Ovary (tissue), 9 donors: ENCODE results near the gene GPR183. TPM values are rescaled to one million over a fixed set of nuclear protein-coding genes. Genes with fewer than 3 reads are reported as not detected.

Experiments used
- DNase-seq, 5 donors: peaks; one replicate each; pipeline ENCODE4 v3.0.0-alpha.2; 2019 to 2020
- H3K27ac ChIP-seq, 2 donors: fragments of 200-600 bp; one replicate each; pipeline versions ENCODE4 v1.5.1 to v1.8.0; 2019 to 2022
- H3K27me3 ChIP-seq: fragments of 200-600 bp; one replicate; pipeline ENCODE4 v1.8.0; 2022
- H3K36me3 ChIP-seq: fragments of 200-600 bp; sonication (generic); one replicate; pipeline ENCODE4 v1.5.1; 2019
- H3K4me1 ChIP-seq: one replicate; pipeline ENCODE4 v1.8.1; 2013; ENCODE audit warnings: mild to moderate bottlenecking, moderate library complexity; ENCODE audit not compliant: insufficient read depth
- H3K4me3 ChIP-seq: fragments of 200-600 bp; sonication (generic); one replicate; pipeline ENCODE4 v1.5.1; 2017
- H3K9me3 ChIP-seq, 2 donors: fragments of 200-600 bp in 1 of 2; sonication (generic) in 1 of 2; one replicate each; pipeline versions ENCODE4 v1.5.1 to v1.8.1; 2013 to 2019; ENCODE audit warnings: mild to moderate bottlenecking in 1 of 2, moderate library complexity in 1 of 2
- CTCF ChIP-seq, 3 donors: fragments of 450-650 bp in 2 of 3; fragments of 200-600 bp in 1 of 3; IDR thresholded peaks; one replicate each; pipeline versions ENCODE4 v1.5.1 to v1.8.0; 2016 to 2022; ENCODE audit warnings: antibody characterized with exemption in 3 of 3, mild to moderate bottlenecking in 1 of 3
- EP300 ChIP-seq: sonication (generic); formaldehyde crosslinking; IDR thresholded peaks from one replicate; pipeline ENCODE4 v1.6.1; 2017; ENCODE audit warnings: antibody characterized with exemption
- POLR2A ChIP-seq: fragments of 450-650 bp; IDR thresholded peaks from one replicate; pipeline ENCODE4 v1.6.1; 2017; ENCODE audit warnings: antibody characterized with exemption, mild to moderate bottlenecking, moderate library complexity
- WGBS, 3 donors: extraction: QIAGEN DNeasy Blood & Tissue Kit in 1 of 3; methylation state at CpG; one replicate each; pipeline versions ENCODE4 v1.1.5 to v1.1.7; 2013 to 2017; 5-methylcytosine and 5-hydroxymethylcytosine counted together
- intact Hi-C, 4 donors: fragments of 100-400 bp; cut with DNase I; formaldehyde crosslinking; loops; one replicate each; pipeline versions ENCODE4 v1.11.0 to v1.15.1; 2022 to 2023
- polyA plus RNA-seq, 2 donors: library from polyadenylated mRNA; stranded (reverse); fragments of 200-250 nt in 1 of 2; fragments of 350-450 nt in 1 of 2; fragmentation: Illumina TruSeq in 1 of 2; extraction: RNeasy Lipid Tissue Mini Kit (QIAGEN cat#74804) in 1 of 2; gene quantifications; one replicate each; pipeline ENCODE4 v1.2.3, GENCODE V29; 2013 to 2014
- total RNA-seq, 7 donors: library from RNA; depleted of rRNA in 2 of 7; stranded (reverse); fragments of >200 nt in 2 of 7; fragmentation: NEBNext Ultra II Directional in 3 of 7; extraction: Animal tissue kit (Norgen Biotek cat#: 25700) in 3 of 7; gene quantifications; one replicate each; pipeline versions ENCODE4 v1.1.0 to v1.2.4, GENCODE V29; 2016 to 2023
- donor health status: DM: no; HTN: no; CAD: no; lungs with moderate emphysema.
- donor health status: DM: no; HTN: no; CAD: no.
- donor health status: Bipolar disorder and iron deficiency.
- donor health status: DM: yes; HTN: yes; CAD: no.
- donor health status: DM: no; HTN: no; CAD: no.
- donor health status: DM: yes; HTN: yes; CAD: no.

The GPR183 gene
- total and polyA plus RNA-seq, 9 donors: 2.4 to 14.6 (median 5.5) TPM

GRCh38 chr13:99351772-99352171 lies 44.6 kb upstream of the GPR183 start:
- Histone ChIP-seq H3K4me3 (no peak overlapping the region), H3K9me3 (no peaks in the 10 kb centered on the region), H3K27ac (no peak overlapping the region), H3K36me3 (no peaks in the 10 kb centered on the region), H3K4me1 (no peaks in the 10 kb centered on the region), H3K27me3 (no peaks in the 10 kb centered on the region)
- no peak for TF ChIP-seq CTCF (IDR thresholded peaks at IDR 0.05)
- TF ChIP-seq POLR2A: no peak
- TF ChIP-seq EP300: no peak
- intact Hi-C loops: no loop called here
- 79 to 81% (median 80%) methylated on average over 4 of the region's 4 CpGs for WGBS, 3 donors
- no peak for DNase-seq

GRCh38 chr13:99350191-99350590 lies 43.0 kb upstream of the GPR183 start:
- no peaks in the 10 kb centered on the region for H3K4me1 ChIP-seq
- no peak for TF ChIP-seq EP300
- no peak for TF ChIP-seq CTCF (IDR thresholded peaks at IDR 0.05)
- no peak for TF ChIP-seq POLR2A
- no peak overlapping the region for H3K4me3 ChIP-seq
- intact Hi-C loops: no loop called here
- H3K27ac ChIP-seq: no peak overlapping the region
- H3K36me3 ChIP-seq: no peaks in the 10 kb centered on the region
- no peaks in the 10 kb centered on the region for H3K27me3 ChIP-seq
- 94 to 97% (median 97%) methylated on average over 2 of the region's 2 CpGs for WGBS, 3 donors
- H3K9me3 ChIP-seq: no peaks in the 10 kb centered on the region
- DNase-seq: no peak

GRCh38 chr13:99347911-99348451 lies 40.8 kb upstream of the GPR183 start:
- Histone ChIP-seq H3K4me1 (no peaks in the 10 kb centered on the region), H3K36me3 (no peaks in the 10 kb centered on the region), H3K9me3 (no peaks in the 10 kb centered on the region), H3K27ac (no peak overlapping the region), H3K27me3 (no peaks in the 10 kb centered on the region), H3K4me3 (no peak overlapping the region)
- 92 to 95% (median 93%) methylated on average over 8 of the region's 8 CpGs for WGBS, 3 donors
- intact Hi-C loops: no loop called here
- TF ChIP-seq POLR2A: no peak
- no peak for TF ChIP-seq CTCF (IDR thresholded peaks at IDR 0.05)
- TF ChIP-seq EP300: no peak
- no peak for DNase-seq

GRCh38 chr13:99347335-99347878 lies 40.2 kb upstream of the GPR183 start:
- H3K27ac ChIP-seq: no peak overlapping the region
- DNase-seq: no peak
- intact Hi-C loops: no loop called here
- 96 to 97% (median 96%) methylated on average over 6 of the region's 6 CpGs for WGBS, 3 donors
- H3K36me3 ChIP-seq: no peaks in the 10 kb centered on the region
- no peaks in the 10 kb centered on the region for H3K27me3 ChIP-seq
- H3K4me1 ChIP-seq: no peaks in the 10 kb centered on the region
- no peak overlapping the region for H3K4me3 ChIP-seq
- no peaks in the 10 kb centered on the region for H3K9me3 ChIP-seq
- TF ChIP-seq CTCF (IDR thresholded peaks at IDR 0.05) (no peak), EP300 (no peak), POLR2A (no peak)
